SU-DHL-6 (cell line): ENCODE data around the gene PLPP7.

Experiments
- H2AFZ ChIP-seq: fragments of 200-600 bp; sonication (generic); 2 replicates; pipeline ENCODE4 v1.6.1; 2014; ENCODE audit warnings: low read depth, mild to moderate bottlenecking, moderate library complexity, mixed read lengths, antibody characterized with exemption, low read length; ENCODE audit not compliant: severe bottlenecking
- H3F3A ChIP-seq: fragments of 200-600 bp; shearing (Covaris generic); 2 replicates; pipeline ENCODE4 v1.6.0; 2016; ENCODE audit warnings: antibody characterized with exemption, mild to moderate bottlenecking; ENCODE audit not compliant: insufficient read depth
- H3K27ac ChIP-seq: fragments of 200-600 bp; sonication (generic); 2 replicates; pipeline ENCODE4 v1.5.1; 2016; ENCODE audit warnings: low read depth, mild to moderate bottlenecking, low read length, moderate library complexity, mixed read lengths
- H3K27me3 ChIP-seq: fragments of 200-600 bp; sonication (generic), shearing (Covaris generic); 2 replicates; pipeline ENCODE4 v1.6.0; 2014; ENCODE audit warnings: mild to moderate bottlenecking, low read length
- H3K36me3 ChIP-seq: fragments of 200-600 bp; sonication (generic); 2 replicates; pipeline ENCODE4 v1.6.1; 2014; ENCODE audit warnings: mild to moderate bottlenecking, low read length, mixed read lengths
- H3K4me2 ChIP-seq: fragments of 300-600, 200-600 bp; shearing (Covaris generic), sonication (generic); 2 replicates; pipeline ENCODE4 v1.6.0; 2014; ENCODE audit warnings: low read length, low read depth, mild to moderate bottlenecking; ENCODE audit not compliant: poor library complexity, severe bottlenecking
- H3K4me3 ChIP-seq: fragments of 200-600 bp; sonication (generic); 2 replicates; pipeline ENCODE4 v1.5.1; 2014; ENCODE audit warnings: antibody characterized with exemption, low read length, mild to moderate bottlenecking, mixed read lengths; ENCODE audit not compliant: insufficient read depth, poor library complexity, severe bottlenecking
- H3K79me2 ChIP-seq: fragments of 200-600 bp; sonication (generic); 2 replicates; pipeline ENCODE4 v1.6.1; 2014; ENCODE audit warnings: mild to moderate bottlenecking, low read length, moderate library complexity; ENCODE audit not compliant: insufficient read depth
- H3K9ac ChIP-seq: fragments of 200-600 bp; sonication (generic); 2 replicates; pipeline ENCODE4 v1.7.0; 2014; ENCODE audit warnings: mild to moderate bottlenecking, low read length
- H3K9me2 ChIP-seq: fragments of 200-600 bp; sonication (generic); replicated peaks from 2 replicates; pipeline ENCODE4 v1.6.1; 2014; ENCODE audit warnings: low read length; ENCODE audit not compliant: insufficient read depth
- H3K9me3 ChIP-seq: fragments of 200-600 bp; sonication (generic); 2 replicates; pipeline ENCODE4 v1.6.1; 2014; ENCODE audit warnings: low read length, mixed read lengths; ENCODE audit not compliant: insufficient read depth
- H4K20me1 ChIP-seq: fragments of 200-600 bp; sonication (generic); 2 replicates; pipeline ENCODE4 v1.6.1; 2014; ENCODE audit warnings: low read depth, mild to moderate bottlenecking, antibody characterized with exemption, low read length, moderate library complexity, mixed read lengths
- EZH2phosphoT487 ChIP-seq: fragments of 200-600 bp; sonication (generic), shearing (Covaris generic); conservative IDR thresholded peaks from 2 replicates; pipeline ENCODE4 v1.6.1; 2018; ENCODE audit warnings: mild to moderate bottlenecking, antibody characterized with exemption, low read length, moderate library complexity, mixed read lengths
- TF ChIP-seq, protein P1 (sequence below): fragments of 200-600 bp; sonication (generic); IDR thresholded peaks from one replicate; pipeline ENCODE4 v1.5.1; 2017; ENCODE audit warnings: antibody characterized with exemption, mild to moderate bottlenecking, low read length, moderate library complexity; ENCODE audit not compliant: insufficient read depth, poor library complexity, severe bottlenecking

PLPP7 gene

DNA sequence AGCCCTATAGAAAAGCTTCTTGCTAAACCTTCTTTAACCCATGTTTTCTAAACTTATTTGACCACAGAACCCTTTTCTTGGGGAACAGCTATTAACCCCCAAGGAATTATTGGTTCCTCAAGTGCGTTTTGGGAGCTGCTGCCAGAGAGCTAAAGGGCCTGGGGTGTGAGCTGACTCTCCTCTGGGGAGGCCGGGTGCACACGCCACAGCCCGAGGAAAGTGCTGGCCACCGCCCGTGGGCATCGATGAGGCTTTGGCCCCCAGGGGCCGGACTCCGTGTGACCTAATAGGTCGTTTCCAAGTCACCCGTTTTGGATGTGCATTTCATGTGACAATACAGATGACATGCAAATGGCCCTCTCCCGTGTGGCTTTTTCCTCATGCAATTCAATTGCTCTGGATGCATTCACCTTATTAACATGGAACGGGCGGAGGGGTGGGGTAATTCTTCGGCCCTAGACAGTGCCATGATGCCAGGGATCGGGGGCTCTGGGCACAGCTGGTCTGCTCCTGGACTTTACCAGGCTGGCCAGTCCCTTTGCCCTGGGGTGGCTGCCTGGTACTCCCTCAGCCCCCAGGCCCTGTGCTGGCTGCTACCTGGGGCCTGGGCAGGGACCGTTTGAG, 19.5 kb downstream of the PLPP7 start:
- H3K36me3 ChIP-seq = no peaks in the 10 kb centered on the region
- H3K4me2 ChIP-seq = no peak overlapping the region
- no peaks in the 10 kb centered on the region for H3K9me3 ChIP-seq
- H4K20me1 ChIP-seq = no peaks in the 10 kb centered on the region
- H3K9ac ChIP-seq = no peak overlapping the region
- no peaks in the 10 kb centered on the region for H3K27me3 ChIP-seq
- H3K79me2 ChIP-seq = no peaks in the 10 kb centered on the region
- H3F3A ChIP-seq = no peaks in the 10 kb centered on the region
- no peak overlapping the region for H3K4me3 ChIP-seq
- TF ChIP-seq, protein P1, sequence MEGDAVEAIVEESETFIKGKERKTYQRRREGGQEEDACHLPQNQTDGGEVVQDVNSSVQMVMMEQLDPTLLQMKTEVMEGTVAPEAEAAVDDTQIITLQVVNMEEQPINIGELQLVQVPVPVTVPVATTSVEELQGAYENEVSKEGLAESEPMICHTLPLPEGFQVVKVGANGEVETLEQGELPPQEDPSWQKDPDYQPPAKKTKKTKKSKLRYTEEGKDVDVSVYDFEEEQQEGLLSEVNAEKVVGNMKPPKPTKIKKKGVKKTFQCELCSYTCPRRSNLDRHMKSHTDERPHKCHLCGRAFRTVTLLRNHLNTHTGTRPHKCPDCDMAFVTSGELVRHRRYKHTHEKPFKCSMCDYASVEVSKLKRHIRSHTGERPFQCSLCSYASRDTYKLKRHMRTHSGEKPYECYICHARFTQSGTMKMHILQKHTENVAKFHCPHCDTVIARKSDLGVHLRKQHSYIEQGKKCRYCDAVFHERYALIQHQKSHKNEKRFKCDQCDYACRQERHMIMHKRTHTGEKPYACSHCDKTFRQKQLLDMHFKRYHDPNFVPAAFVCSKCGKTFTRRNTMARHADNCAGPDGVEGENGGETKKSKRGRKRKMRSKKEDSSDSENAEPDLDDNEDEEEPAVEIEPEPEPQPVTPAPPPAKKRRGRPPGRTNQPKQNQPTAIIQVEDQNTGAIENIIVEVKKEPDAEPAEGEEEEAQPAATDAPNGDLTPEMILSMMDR = no peak
- no peak for TF ChIP-seq EZH2phosphoT487
- no peaks in the 10 kb centered on the region for H3K9me2 ChIP-seq
- no peak overlapping the region for H3K27ac ChIP-seq
- no peak overlapping the region for H2AFZ ChIP-seq

DNA sequence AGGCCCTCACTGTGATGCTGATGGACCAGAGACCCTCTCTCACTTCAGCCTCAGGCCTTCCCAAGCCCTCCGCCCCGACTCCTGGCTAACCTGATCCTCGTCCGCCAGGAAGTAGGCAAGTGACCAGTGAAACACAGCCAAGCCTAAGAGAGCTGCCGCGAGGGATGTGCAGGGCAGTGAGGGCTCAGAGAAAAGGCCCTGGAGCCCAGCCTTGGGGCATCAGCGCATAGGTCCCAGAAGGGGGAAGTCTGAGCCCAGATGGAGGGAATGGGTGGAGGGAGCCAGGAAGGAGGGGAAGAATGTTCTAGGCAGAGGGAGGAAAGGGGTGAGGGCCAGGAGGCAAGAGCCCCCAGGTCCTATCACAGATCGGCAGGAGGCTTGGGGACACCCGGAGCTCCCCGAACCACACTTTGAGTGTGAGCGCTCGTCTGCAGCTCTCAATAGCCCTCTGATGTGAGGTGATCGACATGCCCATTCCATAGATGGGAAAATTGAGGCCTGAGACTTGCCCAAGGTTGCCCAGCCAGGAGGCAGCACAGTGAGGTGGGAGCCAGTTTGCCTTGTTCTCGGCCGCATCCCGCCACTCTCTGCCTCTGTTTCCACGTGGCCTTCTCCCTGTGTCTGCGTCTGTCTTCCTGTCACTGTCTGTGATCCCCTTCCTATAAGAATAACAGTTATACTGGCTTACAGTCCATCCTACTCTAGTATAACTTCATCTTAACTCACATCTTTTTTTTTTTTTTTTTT, 20.2 kb downstream of the PLPP7 start:
- Histone ChIP-seq H3F3A (no peaks in the 10 kb centered on the region), H3K79me2 (no peaks in the 10 kb centered on the region), H3K36me3 (no peaks in the 10 kb centered on the region), H3K9ac (no peak overlapping the region), H3K9me3 (no peaks in the 10 kb centered on the region), H3K9me2 (no peaks in the 10 kb centered on the region), H3K27ac (no peak overlapping the region), H3K27me3 (no peaks in the 10 kb centered on the region), H3K4me2 (no peak overlapping the region), H2AFZ (no peak overlapping the region), H3K4me3 (no peak overlapping the region), H4K20me1 (no peaks in the 10 kb centered on the region)
- TF ChIP-seq, protein P1 = no peak
- no peak for TF ChIP-seq EZH2phosphoT487

GRCh38 chr9:131310833-131311554, 21.5 kb downstream of the PLPP7 start:
- no peak for TF ChIP-seq EZH2phosphoT487
- TF ChIP-seq, protein P1 = no peak
- Histone ChIP-seq H3K4me3 (no peak overlapping the region), H3K36me3 (no peaks in the 10 kb centered on the region), H3K4me2 (no peak overlapping the region), H3F3A (no peaks in the 10 kb centered on the region), H2AFZ (no peak overlapping the region), H3K9ac (no peak overlapping the region), H3K27me3 (no peaks in the 10 kb centered on the region), H3K27ac (no peak overlapping the region), H3K79me2 (no peaks in the 10 kb centered on the region), H4K20me1 (no peaks in the 10 kb centered on the region), H3K9me2 (no peaks in the 10 kb centered on the region), H3K9me3 (no peaks in the 10 kb centered on the region)
